ENCODE data around the gene SLC12A8. TPM values are rescaled to one million over a fixed set of nuclear protein-coding genes. Genes with fewer than 3 reads are reported as not detected.

Gene SLC12A8
- total and polyA plus RNA-seq, 2 of the 13 experiments (the other 11 are each of a cell fraction or from before 2014, with no cell fraction given), result 0.44 to 0.71 TPM

GRCh38 chr3:125152951-125153350, 59.6 kb downstream of the SLC12A8 start (continued):
- TF ChIP-seq PBX3 (CRISPR knock-in tag; IDR thresholded peaks at IDR 0.05; ENCODE audit: borderline replicate concordance) (no peak), SATB2 (CRISPR knock-in tag; IDR thresholded peaks at IDR 0.05) (no peak), ZNF10 (CRISPR knock-in tag; IDR thresholded peaks at IDR 0.05; ENCODE audit: borderline replicate concordance, low read depth) (no peak), ZFX (CRISPR knock-in tag; IDR thresholded peaks at IDR 0.05; ENCODE audit: low read depth) (no peak)

- H3K4me3 ChIP-seq (replicated peaks in 1 of 3; ENCODE audit: insufficient read depth in 1 of 3, low read depth in 2 of 3, low read length in 3 of 3), result no peak overlapping the region
- DNase-seq (ENCODE audit: low spot score), result no peak
- peaks cover 0 to 12% of the 10 kb centered on the region in 2 experiments; a peak in 2 of 5 replicates for H3K27me3 ChIP-seq (ENCODE audit: control insufficient read depth in 1 of 2, insufficient read depth in 2 of 2, low read length in 2 of 2)
- 26% methylated on average over 1 of the region's 1 CpG for WGBS (ENCODE audit: low lambda C conversion rate)
- ATAC-seq, result no peak
- no peak overlapping the region for H2AFZ ChIP-seq (ENCODE audit: low read length)
- in situ Hi-C loops (cut with HindIII; ENCODE audit: extremely low pct_ligation_motif_present, low pct_unique_long_range_greater_than_20kb), result loop anchor here (25.0 kb wide), 1 partner anchor 390 kb away; no protein-coding TSS in a partner anchor
- POLR2A ChIA-PET, result no interaction called here
- H3K4me1 ChIP-seq (ENCODE audit: insufficient read depth, low read length), result peaks cover 26% of the 10 kb centered on the region
- TF ChIP-seq CAMTA2 (CRISPR knock-in tag; IDR thresholded peaks at IDR 0.05; ENCODE audit: borderline replicate concordance), result no peak
- TF ChIP-seq TBX2 (CRISPR knock-in tag; IDR thresholded peaks at IDR 0.05; ENCODE audit: borderline replicate concordance), result no peak
- H3K79me2 ChIP-seq (ENCODE audit: insufficient read depth, low read length), result no peaks in the 10 kb centered on the region
- no peaks in the 10 kb centered on the region for H4K20me1 ChIP-seq (ENCODE audit: insufficient read depth, low read length)
- no peak overlapping the region for H3K9ac ChIP-seq (ENCODE audit: insufficient read depth, low read depth, low read length)
- H3K9me3 ChIP-seq (ENCODE audit: low read length), result no peaks in the 10 kb centered on the region
- intact Hi-C loops (cut with micrococcal nuclease; ENCODE audit: unreplicated experiment), result loop anchor here (10.0 kb wide), 1 partner anchor 97 kb away; the partner anchor contains the start of gene HEG1
- no peak for FAIRE-seq
- no peak overlapping the region for H3K4me2 ChIP-seq (ENCODE audit: low read depth, low read length)
- H3K27ac ChIP-seq (ENCODE audit: extremely low read length, insufficient read depth, low read length), result no peak overlapping the region
- H3K36me3 ChIP-seq (replicated peaks in 1 of 2; ENCODE audit: control insufficient read depth in 1 of 2, insufficient read depth in 2 of 2, low read length in 2 of 2), result no peaks in the 10 kb centered on the region
- BruUV-seq (replicated peaks), result no TSS peak
- CTCF ChIA-PET (ENCODE audit: low intra/inter-chr PET ratio, low total read pairs), result no interaction called here
Observed at GRCh38 chr3:125151916-125152315, 60.6 kb downstream of the SLC12A8 start.

All from HepG2 (cell line).